HG02840 (cell line): ENCODE results near the gene STX3.

ENCODE experiments used
- ATAC-seq: cut with Tn5 transposase; IDR thresholded peaks from one replicate; pipeline ENCODE4 v1.9.1; 2021; ENCODE audit warnings: mild to moderate bottlenecking, moderate library complexity, moderate number of reproducible peaks; ENCODE audit not compliant: unreplicated experiment, low FRiP score

The STX3 gene

GRCh38 chr11:59754859-59755700, at the start of gene STX3:
STX3 (plus strand) TSS chr11:59755376; CDS start chr11:59755606, 230 bp downstream.
- peak; percentile 63 for ATAC-seq

- no peak for ATAC-seq
Measured at GRCh38 chr11:59706518-59707285, 48.5 kb upstream of the STX3 start.

- ATAC-seq: no peak
Measured at GRCh38 chr11:59707371-59707770, 47.8 kb upstream of the STX3 start.

- no peak for ATAC-seq
Measured at GRCh38 chr11:59708537-59708936, 46.6 kb upstream of the STX3 start.

GRCh38 chr11:59710136-59710847, 44.9 kb upstream of the STX3 start:
- ATAC-seq: no peak

- ATAC-seq: no peak
Measured at GRCh38 chr11:59713745-59714144, 41.4 kb upstream of the STX3 start, which contains the start of gene OR10V1. OR10V1 (minus strand) TSS chr11:59713845; CDS start chr11:59713845, 0 bp downstream.

GRCh38 chr11:59716051-59716450, 39.1 kb upstream of the STX3 start:
- no peak for ATAC-seq

- ATAC-seq: no peak
Measured at GRCh38 chr11:59719556-59719955, 35.6 kb upstream of the STX3 start.

GRCh38 chr11:59724066-59724465, 31.1 kb upstream of the STX3 start:
- ATAC-seq: no peak

GRCh38 chr11:59727426-59727825, 27.8 kb upstream of the STX3 start:
- ATAC-seq: no peak

- ATAC-seq: no peak
Measured at GRCh38 chr11:59728154-59728553, 27.0 kb upstream of the STX3 start.

- ATAC-seq: no peak
Measured at GRCh38 chr11:59728913-59729312, 26.3 kb upstream of the STX3 start.

GRCh38 chr11:59729834-59730233, 25.3 kb upstream of the STX3 start:
- no peak for ATAC-seq

- ATAC-seq: no peak
Measured at GRCh38 chr11:59730896-59731565, 24.1 kb upstream of the STX3 start.

- ATAC-seq: no peak
Measured at GRCh38 chr11:59746111-59746510, 9.1 kb upstream of the STX3 start.

GRCh38 chr11:59753650-59754493, 1.3 kb upstream of the STX3 start:
- ATAC-seq: peak; percentile 76

- ATAC-seq: no peak
Measured at GRCh38 chr11:59754494-59754858, 700 bp upstream of the STX3 start.

- no peak for ATAC-seq
Measured at GRCh38 chr11:59755701-59756557, 753 bp downstream of the STX3 start.

GRCh38 chr11:59756558-59756840, 1.3 kb downstream of the STX3 start:
- ATAC-seq: no peak
